ENCODE measurements around the gene THOC5. TPM values are rescaled to one million over a fixed set of nuclear protein-coding genes. Genes with fewer than 3 reads are reported as not detected.
A peak's percentile ranks its signal among the peaks of the same experiment; 100 is the strongest.

The THOC5 gene
- total RNA-seq, 2 experiments from 2014 or later = 48.7 to 57.3 TPM

DNA sequence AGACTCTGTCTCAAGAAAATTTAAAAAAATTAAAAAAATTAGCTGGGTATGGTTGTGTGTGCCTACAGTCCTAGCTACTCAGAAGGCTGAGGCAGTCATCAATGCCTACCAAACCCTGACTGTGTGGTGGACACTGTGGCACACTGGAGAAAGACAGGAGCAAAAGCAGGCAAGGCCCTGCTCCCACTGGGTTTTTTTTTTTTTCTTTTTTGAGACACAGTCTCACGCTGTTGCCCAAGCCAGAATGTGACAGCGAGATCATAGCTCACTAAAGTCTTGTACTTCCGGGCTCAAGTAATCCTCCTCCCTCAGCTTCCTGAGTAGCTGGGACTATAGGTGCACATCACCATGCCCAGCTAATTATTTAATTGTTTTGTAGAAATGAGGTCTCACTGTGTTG, 68.9 kb downstream of the THOC5 start:
- Mint-ChIP-seq H3K36me3 (ENCODE audit: low read depth) (peaks cover 1% of the 10 kb centered on the region), H3K27me3 (peaks cover 11% of the 10 kb centered on the region), H3K4me3 (no peak overlapping the region), H3K4me1 (ENCODE audit: low read depth) (peaks cover 5% of the 10 kb centered on the region), H3K27ac (no peak overlapping the region), H3K9me3 (no peaks in the 10 kb centered on the region)
- DNase-seq (no peak), ATAC-seq (no peak)
- CTCF ChIA-PET = interaction anchor here (0.7 to 2.9 kb wide), 4 partner anchors 12 to 89 kb away, joined by 3 to 8 read pairs (median 4); no protein-coding TSS in a partner anchor
- intact Hi-C loops (cut with micrococcal nuclease) = no loop called here
- TF ChIP-seq, protein P1, sequence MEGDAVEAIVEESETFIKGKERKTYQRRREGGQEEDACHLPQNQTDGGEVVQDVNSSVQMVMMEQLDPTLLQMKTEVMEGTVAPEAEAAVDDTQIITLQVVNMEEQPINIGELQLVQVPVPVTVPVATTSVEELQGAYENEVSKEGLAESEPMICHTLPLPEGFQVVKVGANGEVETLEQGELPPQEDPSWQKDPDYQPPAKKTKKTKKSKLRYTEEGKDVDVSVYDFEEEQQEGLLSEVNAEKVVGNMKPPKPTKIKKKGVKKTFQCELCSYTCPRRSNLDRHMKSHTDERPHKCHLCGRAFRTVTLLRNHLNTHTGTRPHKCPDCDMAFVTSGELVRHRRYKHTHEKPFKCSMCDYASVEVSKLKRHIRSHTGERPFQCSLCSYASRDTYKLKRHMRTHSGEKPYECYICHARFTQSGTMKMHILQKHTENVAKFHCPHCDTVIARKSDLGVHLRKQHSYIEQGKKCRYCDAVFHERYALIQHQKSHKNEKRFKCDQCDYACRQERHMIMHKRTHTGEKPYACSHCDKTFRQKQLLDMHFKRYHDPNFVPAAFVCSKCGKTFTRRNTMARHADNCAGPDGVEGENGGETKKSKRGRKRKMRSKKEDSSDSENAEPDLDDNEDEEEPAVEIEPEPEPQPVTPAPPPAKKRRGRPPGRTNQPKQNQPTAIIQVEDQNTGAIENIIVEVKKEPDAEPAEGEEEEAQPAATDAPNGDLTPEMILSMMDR (IDR thresholded peaks at IDR 0.05) = no peak
- POLR2A ChIA-PET = interaction anchor here (0.6 to 0.8 kb wide), 2 partner anchors 11 to 25 kb away, joined by 3 read pairs; no protein-coding TSS in a partner anchor

DNA sequence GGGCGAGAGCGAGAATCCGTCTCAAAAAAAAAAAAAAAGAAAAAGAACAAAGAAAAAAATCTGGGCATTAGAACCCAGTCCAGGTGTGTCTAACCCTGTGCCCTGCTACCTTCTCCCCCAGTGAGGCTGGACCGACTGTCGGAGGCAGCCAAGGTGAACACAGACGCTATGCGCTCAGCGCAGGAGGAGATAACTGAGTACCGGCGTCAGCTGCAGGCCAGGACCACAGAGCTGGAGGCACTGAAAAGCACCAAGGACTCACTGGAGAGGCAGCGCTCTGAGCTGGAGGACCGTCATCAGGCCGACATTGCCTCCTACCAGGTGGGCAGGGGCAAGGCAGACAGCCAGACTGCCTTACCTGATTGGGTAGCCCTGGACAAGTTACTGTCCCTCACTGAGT, 70.3 kb downstream of the THOC5 start:
- Mint-ChIP-seq H3K4me1 (ENCODE audit: low read depth) (peaks cover 14% of the 10 kb centered on the region), H3K27me3 (peaks cover 25% of the 10 kb centered on the region), H3K9me3 (no peaks in the 10 kb centered on the region), H3K27ac (no peak overlapping the region), H3K36me3 (ENCODE audit: low read depth) (peaks cover 3% of the 10 kb centered on the region), H3K4me3 (no peak overlapping the region)
- TF ChIP-seq, protein P1 (IDR thresholded peaks at IDR 0.05) = no peak
- DNase-seq = no peak
- CTCF ChIA-PET = interaction anchor here (2.9 kb wide), 1 partner anchor 12 kb away, joined by 8 read pairs; no protein-coding TSS in a partner anchor
- intact Hi-C loops (cut with micrococcal nuclease) = no loop called here
- no peak for ATAC-seq
- POLR2A ChIA-PET = interaction anchor here (0.8 kb wide), 1 partner anchor 13 kb away, joined by 3 read pairs; no protein-coding TSS in a partner anchor

DNA sequence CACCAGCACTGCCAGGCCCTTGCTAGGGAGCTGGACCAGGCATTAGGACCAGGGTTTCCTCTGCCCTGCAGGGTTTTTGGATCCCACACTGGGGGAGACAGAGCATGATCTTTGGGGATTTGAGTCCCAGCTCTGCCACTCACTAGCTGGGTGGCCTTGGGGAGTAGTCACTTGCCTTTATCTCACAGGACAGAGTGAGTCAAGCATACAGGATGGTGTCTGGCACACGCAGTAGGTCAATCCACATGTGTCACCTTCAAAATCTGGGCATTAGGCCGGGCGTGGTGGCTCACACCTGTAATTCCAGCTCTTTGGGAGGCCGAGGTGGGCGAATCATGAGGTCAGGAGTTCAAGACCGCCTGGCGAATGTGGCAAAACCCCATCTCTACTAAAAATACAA, 70.8 kb downstream of the THOC5 start:
- Mint-ChIP-seq H3K4me3 (no peak overlapping the region), H3K9me3 (no peaks in the 10 kb centered on the region), H3K27me3 (peaks cover 27% of the 10 kb centered on the region), H3K36me3 (ENCODE audit: low read depth) (peaks cover 3% of the 10 kb centered on the region), H3K27ac (no peak overlapping the region), H3K4me1 (ENCODE audit: low read depth) (peaks cover 14% of the 10 kb centered on the region)
- POLR2A ChIA-PET = interaction anchor here (0.8 kb wide), 1 partner anchor 14 kb away, joined by 3 read pairs; no protein-coding TSS in a partner anchor
- ATAC-seq (no peak), DNase-seq (no peak)
- intact Hi-C loops (cut with micrococcal nuclease) = no loop called here
- TF ChIP-seq, protein P1 (IDR thresholded peaks at IDR 0.05) = no peak
- CTCF ChIA-PET = interaction anchor here (1.1 to 2.9 kb wide), 3 partner anchors 12 to 89 kb away, joined by 3 to 9 read pairs (median 8); no protein-coding TSS in a partner anchor

DNA sequence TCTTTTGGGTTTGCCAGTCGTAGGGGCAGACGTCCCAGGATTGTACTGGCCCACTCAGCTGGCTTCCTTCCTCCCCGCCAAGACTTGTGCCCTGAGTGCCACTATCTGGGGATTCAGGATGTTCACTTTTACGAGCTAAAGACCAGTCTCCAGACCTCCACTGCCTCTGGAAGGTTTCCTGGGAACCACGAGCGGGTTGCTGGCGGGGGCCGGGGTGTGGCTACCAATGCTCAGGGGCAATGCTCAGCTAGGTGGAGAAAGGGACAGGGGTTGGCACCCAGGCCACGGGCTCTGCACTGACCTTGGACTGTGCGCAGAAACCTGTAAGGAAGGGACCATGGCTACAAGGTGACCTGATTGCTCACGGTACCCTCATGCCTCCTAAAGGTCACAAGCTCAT, 71.3 kb downstream of the THOC5 start:
- TF ChIP-seq, protein P1 (IDR thresholded peaks at IDR 0.05) = no peak
- Mint-ChIP-seq H3K27ac (no peak overlapping the region), H3K9me3 (no peaks in the 10 kb centered on the region), H3K4me3 (peak overlapping the region; percentile 73), H3K36me3 (ENCODE audit: low read depth) (peaks cover 3% of the 10 kb centered on the region), H3K4me1 (ENCODE audit: low read depth) (peaks cover 14% of the 10 kb centered on the region), H3K27me3 (peaks cover 27% of the 10 kb centered on the region)
- CTCF ChIA-PET = interaction anchor here (1.1 to 1.2 kb wide), 2 partner anchors 11 to 89 kb away, joined by 3 to 9 read pairs; no protein-coding TSS in a partner anchor
- no peak for DNase-seq
- POLR2A ChIA-PET = no interaction called here
- no peak for ATAC-seq
- intact Hi-C loops (cut with micrococcal nuclease) = no loop called here

DNA sequence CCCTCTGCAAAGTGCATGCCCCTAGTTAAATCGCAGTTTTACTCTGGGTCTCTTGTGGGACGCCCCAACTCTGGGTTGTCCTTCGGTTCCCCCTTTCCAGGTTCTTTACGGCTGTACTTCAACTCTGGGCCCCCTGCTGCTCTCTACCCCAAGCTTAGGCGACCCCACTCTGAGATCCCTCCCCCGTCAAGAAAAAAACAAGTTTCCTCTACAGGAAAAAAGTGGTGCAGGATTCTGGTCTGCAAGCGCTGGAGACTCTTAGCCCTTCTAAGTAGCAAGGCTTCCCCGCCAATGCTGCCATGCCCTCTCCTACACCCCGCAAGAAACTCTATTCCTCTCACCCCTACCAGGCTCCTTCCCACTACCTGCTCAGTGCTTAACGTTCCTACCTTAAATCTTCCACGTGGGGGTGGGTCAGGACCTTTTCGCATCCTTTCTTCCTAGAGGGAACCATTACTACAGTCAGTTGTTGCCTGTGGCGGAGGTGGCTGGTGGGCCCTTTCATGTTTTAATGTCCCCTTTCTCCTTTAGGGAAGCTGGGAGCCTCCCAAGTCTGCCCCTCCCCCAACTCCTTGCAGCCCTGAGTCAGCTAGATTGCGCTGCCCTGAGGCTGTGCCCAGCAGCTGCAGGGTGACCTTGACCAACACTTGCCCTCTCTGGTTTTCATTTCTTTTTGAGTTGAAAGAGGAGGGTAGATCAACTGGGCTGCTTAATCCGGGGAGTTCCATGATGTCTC, 72.1 kb downstream of the THOC5 start:
- TF ChIP-seq, protein P1 (IDR thresholded peaks at IDR 0.05) = no peak
- ATAC-seq = no peak
- H3K27me3 Mint-ChIP-seq = peaks cover 30% of the 10 kb centered on the region
- H3K27ac Mint-ChIP-seq = peak overlapping the region; percentile 43
- ChIA-PET CTCF (interaction anchor here (1.1 to 2.2 kb wide), 3 partner anchors 10 to 88 kb away, joined by 3 to 9 read pairs (median 6); no protein-coding TSS in a partner anchor), POLR2A (interaction anchor here (1.8 kb wide), 1 partner anchor 13 kb away, joined by 5 read pairs; no protein-coding TSS in a partner anchor)
- no peaks in the 10 kb centered on the region for H3K9me3 Mint-ChIP-seq
- peaks cover 3% of the 10 kb centered on the region for H3K36me3 Mint-ChIP-seq (ENCODE audit: low read depth)
- peaks cover 14% of the 10 kb centered on the region for H3K4me1 Mint-ChIP-seq (ENCODE audit: low read depth)
- intact Hi-C loops (cut with micrococcal nuclease) = no loop called here
- peak overlapping the region; percentile 73 for H3K4me3 Mint-ChIP-seq
- no peak for DNase-seq
